Aorta (tissue), 5 donors: ENCODE data around the gene HDAC3. TPM values are rescaled to one million over a fixed set of nuclear protein-coding genes. Genes with fewer than 3 reads are reported as not detected.

ENCODE experiments used
- ATAC-seq: fragments of 200-7000 bp; cut with Tn5 transposase; one replicate; pipeline ENCODE4 v1.9.1; 2022; ENCODE audit warnings: moderate library complexity; ENCODE audit not compliant: low FRiP score
- DNase-seq, 2 donors: peaks; one replicate each; pipeline ENCODE4 v3.0.0-alpha.2; 2020
- H3K27ac ChIP-seq, 2 donors: one replicate each; pipeline ENCODE4 v1.5.1; 2013; ENCODE audit warnings: low read length in 2 of 2, mild to moderate bottlenecking in 2 of 2, moderate library complexity in 2 of 2, control low read depth in 1 of 2, inconsistent platforms in 1 of 2, low read depth in 1 of 2
- H3K27me3 ChIP-seq, 2 donors: one replicate each; pipeline ENCODE4 v1.6.1; 2013; ENCODE audit warnings: control low read depth in 1 of 2, low read length in 1 of 2, mild to moderate bottlenecking in 1 of 2, moderate library complexity in 1 of 2; ENCODE audit not compliant: insufficient read depth in 2 of 2, control insufficient read depth in 1 of 2
- H3K36me3 ChIP-seq, 2 donors: one replicate each; pipeline ENCODE4 v1.6.1; 2013; ENCODE audit warnings: control low read depth in 1 of 2, low read length in 1 of 2, mild to moderate bottlenecking in 1 of 2; ENCODE audit not compliant: insufficient read depth in 2 of 2, control insufficient read depth in 1 of 2
- H3K4me1 ChIP-seq, 2 donors: one replicate each; pipeline ENCODE4 v1.6.1; 2013; ENCODE audit warnings: low read length in 2 of 2, control low read depth in 1 of 2, mild to moderate bottlenecking in 1 of 2, moderate library complexity in 1 of 2; ENCODE audit not compliant: insufficient read depth in 2 of 2, control insufficient read depth in 1 of 2
- H3K4me3 ChIP-seq, 2 donors: one replicate each; pipeline ENCODE4 v1.5.1; 2013; ENCODE audit warnings: low read length in 2 of 2, control low read depth in 1 of 2, mild to moderate bottlenecking in 1 of 2
- H3K9me3 ChIP-seq: one replicate; pipeline ENCODE4 v1.6.1; 2013; ENCODE audit warnings: mild to moderate bottlenecking, low read length; ENCODE audit not compliant: control insufficient read depth
- WGBS, 2 donors: extraction: QIAGEN DNeasy Blood & Tissue Kit; methylation state at CpG; one replicate each; pipeline ENCODE4 v1.1.7; 2013; 5-methylcytosine and 5-hydroxymethylcytosine counted together
- intact Hi-C, 2 donors: fragments of 100-400 bp; cut with DNase I; formaldehyde crosslinking; loops; one replicate each; pipeline versions ENCODE4 v1.14.2 to v1.15.0; 2022
- long read RNA-seq, 2 donors: library from polyadenylated mRNA; unstranded; transcript quantifications; one replicate each; pipeline ENCODE4 v2.0.0, GENCODE V29; 2020 to 2021
- polyA plus RNA-seq, 2 donors: library from polyadenylated mRNA; stranded (reverse); fragments of 200-250 nt; gene quantifications; one replicate each; pipeline ENCODE4 v1.2.3, GENCODE V29; 2013
- total RNA-seq, 2 donors: library from RNA; stranded (reverse); fragmentation: NEBNext Ultra II Directional; extraction: Animal tissue kit (Norgen Biotek cat#: 25700); gene quantifications; one replicate each; pipeline ENCODE4 v1.2.1, GENCODE V29; 2021
- donor health status: healthy with polysubstance abuse.
- donor health status: Bipolar disorder and iron deficiency.
- donor health status: DM: no; HTN: no; CAD: no.
- donor health status: DM: no; HTN: no; CAD: no.
- donor health status: DM: yes; HTN: yes; CAD: no.

The HDAC3 gene
- total RNA-seq: 10 to 100 TPM; 52.4 to 54.3 TPM
- polyA plus RNA-seq: 10 to 100 TPM; 21.3 to 86.8 TPM
- long read RNA-seq, donor 1, transcript HDAC3-201 (15 exons, 1,959 nt): major isoform, 205 of 246 reads
- long read RNA-seq, donor 1, partial matches to known transcripts: 8 of 246 reads
- long read RNA-seq, donor 1, other reads (novel, unspliced or antisense): 28 of 246 reads
- long read RNA-seq, donor 2, transcript HDAC3-201 (15 exons, 1,959 nt): major isoform, 47 of 63 reads
- long read RNA-seq, donor 2, partial matches to known transcripts: 4 of 63 reads
- long read RNA-seq, donor 2, other reads (novel, unspliced or antisense): 10 of 63 reads

- H3K36me3 ChIP-seq: peaks cover 0 to 3% of the 10 kb centered on the region in 2 donors
- peak; percentile 97 for ATAC-seq
- no peaks in the 10 kb centered on the region for H3K4me1 ChIP-seq
- peak within 1 kb of the TSS in 1 of 2 donors; percentile 14 for H3K27ac ChIP-seq
- H3K9me3 ChIP-seq: no peaks in the 10 kb centered on the region
- H3K27me3 ChIP-seq: no peaks in the 10 kb centered on the region
- intact Hi-C loops: no loop called here
- WGBS, 2 donors: 0% methylated on average over 48 to 55 of the region's 55 CpGs
- peak within 1 kb of the TSS; percentile 44 to 83 for H3K4me3 ChIP-seq
- DNase-seq: peak; percentile 95 to 98
These were observed at the start of gene HDAC3, which contains the start of gene RELL2 for GRCh38 chr5:141636413-141637122. TSS of gene HDAC3 (minus strand) at chr5:141636849. CDS start at chr5:141636790, 59 bp downstream. TSS of gene RELL2 (plus strand) at chr5:141636997. CDS start at chr5:141638226, 1,229 bp downstream.

- no peaks in the 10 kb centered on the region for H3K36me3 ChIP-seq
- H3K9me3 ChIP-seq: no peaks in the 10 kb centered on the region
- no peak for ATAC-seq
- H3K4me1 ChIP-seq: no peaks in the 10 kb centered on the region
- no peak overlapping the region for H3K4me3 ChIP-seq
- DNase-seq: no peak
- intact Hi-C loops: no loop called here
- H3K27me3 ChIP-seq: no peaks in the 10 kb centered on the region
- 94 to 96% methylated on average over 1 of the region's 1 CpG for WGBS, 2 donors
- H3K27ac ChIP-seq: no peak overlapping the region
These were observed 48.9 kb upstream of the HDAC3 start for GRCh38 chr5:141685591-141685990.

- no peak overlapping the region for H3K27ac ChIP-seq
- DNase-seq: no peak
- intact Hi-C loops: no loop called here
These were observed 47.0 kb upstream of the HDAC3 start for GRCh38 chr5:141683596-141684141.

GRCh38 chr5:141681695-141682641 is 45.3 kb upstream of the HDAC3 start, which contains the start of gene ARAP3:
TSS of gene ARAP3 (minus strand) at chr5:141682230. CDS start at chr5:141680486, 1,744 bp downstream.
- peak within 1 kb of the TSS in 1 of 2 donors; percentile 66 for H3K27ac ChIP-seq
- ATAC-seq (peak; percentile 94), DNase-seq (peak; percentile 91 to 94)
- 3 to 4% methylated on average over 52 to 77 of the region's 77 CpGs for WGBS, 2 donors
- H3K9me3 ChIP-seq: no peaks in the 10 kb centered on the region
- no peaks in the 10 kb centered on the region for H3K4me1 ChIP-seq
- peak within 1 kb of the TSS in 1 of 2 donors; percentile 57 for H3K4me3 ChIP-seq
- H3K27me3 ChIP-seq: no peaks in the 10 kb centered on the region
- H3K36me3 ChIP-seq: no peaks in the 10 kb centered on the region
- intact Hi-C loops: no loop called here

More at GRCh38 chr5:141683596-141684141, 47.0 kb upstream of the HDAC3 start:
- H3K4me3 ChIP-seq: no peak overlapping the region
- H3K4me1 ChIP-seq: no peaks in the 10 kb centered on the region
- H3K9me3 ChIP-seq: no peaks in the 10 kb centered on the region
- ATAC-seq: no peak
- H3K36me3 ChIP-seq: no peaks in the 10 kb centered on the region
- no peaks in the 10 kb centered on the region for H3K27me3 ChIP-seq

- Histone ChIP-seq H3K9me3 (no peaks in the 10 kb centered on the region), H3K27me3 (no peaks in the 10 kb centered on the region), H3K4me3 (peak overlapping the region in 1 of 2 donors; percentile 57), H3K27ac (peak overlapping the region in 1 of 2 donors; percentile 66), H3K36me3 (no peaks in the 10 kb centered on the region), H3K4me1 (no peaks in the 10 kb centered on the region)
- intact Hi-C loops: no loop called here
- DNase-seq: no peak
- no peak for ATAC-seq
- WGBS, 2 donors: 66 to 84% methylated on average over 2 of the region's 2 CpGs
These were observed 44.6 kb upstream of the HDAC3 start for GRCh38 chr5:141681295-141681694.

GRCh38 chr5:141680751-141681201 is 44.1 kb upstream of the HDAC3 start:
- Histone ChIP-seq H3K9me3 (no peaks in the 10 kb centered on the region), H3K4me3 (no peak overlapping the region), H3K4me1 (no peaks in the 10 kb centered on the region), H3K27ac (no peak overlapping the region), H3K27me3 (no peaks in the 10 kb centered on the region), H3K36me3 (no peaks in the 10 kb centered on the region)
- intact Hi-C loops: no loop called here
- DNase-seq (no peak), ATAC-seq (peak; percentile 52)
- WGBS, 2 donors: 68 to 70% methylated on average over 3 to 6 of the region's 6 CpGs

- Histone ChIP-seq H3K4me3 (no peak overlapping the region), H3K27ac (no peak overlapping the region), H3K9me3 (no peaks in the 10 kb centered on the region), H3K4me1 (no peaks in the 10 kb centered on the region), H3K36me3 (no peaks in the 10 kb centered on the region), H3K27me3 (no peaks in the 10 kb centered on the region)
- ATAC-seq (no peak), DNase-seq (no peak)
- intact Hi-C loops: no loop called here
- WGBS, 2 donors: 94 to 97% methylated on average over 16 of the region's 16 CpGs
These were observed 43.5 kb upstream of the HDAC3 start for GRCh38 chr5:141680178-141680577.

- Histone ChIP-seq H3K27me3 (no peaks in the 10 kb centered on the region), H3K9me3 (no peaks in the 10 kb centered on the region), H3K4me3 (no peak overlapping the region), H3K4me1 (no peaks in the 10 kb centered on the region), H3K27ac (no peak overlapping the region), H3K36me3 (no peaks in the 10 kb centered on the region)
- DNase-seq: no peak
- intact Hi-C loops: no loop called here
- ATAC-seq: no peak
These were observed 40.8 kb upstream of the HDAC3 start for GRCh38 chr5:141677415-141677814.
